Astrocyte of the hippocampus (primary cell): ENCODE measurements around the gene MVK.
A peak's percentile ranks its signal among the peaks of the same experiment; 100 is the strongest.

Experiments used
- DNase-seq: peaks from one replicate; pipeline ENCODE4 v3.0.0; 2011; ENCODE audit warnings: low read depth, low spot score

Gene MVK

GRCh38 chr12:109607618-109608017 lies 34.0 kb downstream of the MVK start:
- no peak for DNase-seq

- no peak for DNase-seq
These were observed 34.7 kb downstream of the MVK start for GRCh38 chr12:109608270-109608669.

- no peak for DNase-seq
These were observed 35.2 kb downstream of the MVK start for GRCh38 chr12:109608793-109609192.

GRCh38 chr12:109609342-109609741 lies 35.7 kb downstream of the MVK start:
- DNase-seq = no peak

GRCh38 chr12:109610523-109610922 lies 36.9 kb downstream of the MVK start:
- no peak for DNase-seq

- no peak for DNase-seq
These were observed 37.6 kb downstream of the MVK start for GRCh38 chr12:109611223-109611622.

GRCh38 chr12:109612003-109612402 lies 38.4 kb downstream of the MVK start:
- DNase-seq = no peak

GRCh38 chr12:109612975-109613502 lies 39.4 kb downstream of the MVK start:
- peak; percentile 20 for DNase-seq

- DNase-seq = no peak
These were observed 40.3 kb downstream of the MVK start for GRCh38 chr12:109613649-109614455.

- DNase-seq = no peak
These were observed 42.1 kb downstream of the MVK start for GRCh38 chr12:109615556-109616229.

GRCh38 chr12:109617491-109617890 lies 43.9 kb downstream of the MVK start:
- DNase-seq = no peak

GRCh38 chr12:109618082-109618481 lies 44.5 kb downstream of the MVK start:
- DNase-seq = no peak

GRCh38 chr12:109619002-109619604 lies 45.5 kb downstream of the MVK start:
- no peak for DNase-seq

GRCh38 chr12:109621211-109621694 lies 47.7 kb downstream of the MVK start:
- DNase-seq = no peak

GRCh38 chr12:109621901-109622364 lies 48.3 kb downstream of the MVK start:
- no peak for DNase-seq

- peak; percentile 22 for DNase-seq
These were observed 50.9 kb downstream of the MVK start for GRCh38 chr12:109624467-109624866.

- DNase-seq = peak; percentile 12
These were observed 51.6 kb downstream of the MVK start for GRCh38 chr12:109625131-109625559.

- DNase-seq = no peak
These were observed 52.3 kb downstream of the MVK start for GRCh38 chr12:109625749-109626377.

GRCh38 chr12:109626378-109627115 lies 53.0 kb downstream of the MVK start:
- DNase-seq = no peak

GRCh38 chr12:109627633-109628032 lies 54.0 kb downstream of the MVK start:
- no peak for DNase-seq

- DNase-seq = no peak
These were observed 56.5 kb downstream of the MVK start for GRCh38 chr12:109630107-109630506.
